ENCODE measurements around the gene GADD45A. TPM values are rescaled to one million over a fixed set of nuclear protein-coding genes. Genes with fewer than 3 reads are reported as not detected.

The GADD45A gene
- total and polyA plus RNA-seq, 2 experiments from 2014 or later, result 93.1 to 175 TPM

GRCh38 chr1:67700692-67701410, 15.8 kb downstream of the GADD45A start:
- H3K4me2 ChIP-seq, result peak overlapping the region; percentile 36

GRCh38 chr1:67701876-67702275, 16.9 kb downstream of the GADD45A start:
- Histone ChIP-seq H2AFZ (no peak overlapping the region), H3K4me2 (no peak overlapping the region), H3K27ac (peak overlapping the region; percentile 85), H3K27me3 (no peaks in the 10 kb centered on the region), H3K4me1 (ENCODE audit: insufficient read depth) (peaks cover 5% of the 10 kb centered on the region), H4K20me1 (ENCODE audit: insufficient read depth, poor library complexity, severe bottlenecking) (no peaks in the 10 kb centered on the region), H3K4me3 (no peak overlapping the region), H3K79me2 (no peaks in the 10 kb centered on the region), H3K9me2 (replicated peaks; ENCODE audit: insufficient read depth) (no peaks in the 10 kb centered on the region), H3K36me3 (replicated peaks; ENCODE audit: insufficient read depth, low read depth) (no peaks in the 10 kb centered on the region), H3K9me3 (ENCODE audit: low read depth) (no peaks in the 10 kb centered on the region)
- TF ChIP-seq, protein P1, sequence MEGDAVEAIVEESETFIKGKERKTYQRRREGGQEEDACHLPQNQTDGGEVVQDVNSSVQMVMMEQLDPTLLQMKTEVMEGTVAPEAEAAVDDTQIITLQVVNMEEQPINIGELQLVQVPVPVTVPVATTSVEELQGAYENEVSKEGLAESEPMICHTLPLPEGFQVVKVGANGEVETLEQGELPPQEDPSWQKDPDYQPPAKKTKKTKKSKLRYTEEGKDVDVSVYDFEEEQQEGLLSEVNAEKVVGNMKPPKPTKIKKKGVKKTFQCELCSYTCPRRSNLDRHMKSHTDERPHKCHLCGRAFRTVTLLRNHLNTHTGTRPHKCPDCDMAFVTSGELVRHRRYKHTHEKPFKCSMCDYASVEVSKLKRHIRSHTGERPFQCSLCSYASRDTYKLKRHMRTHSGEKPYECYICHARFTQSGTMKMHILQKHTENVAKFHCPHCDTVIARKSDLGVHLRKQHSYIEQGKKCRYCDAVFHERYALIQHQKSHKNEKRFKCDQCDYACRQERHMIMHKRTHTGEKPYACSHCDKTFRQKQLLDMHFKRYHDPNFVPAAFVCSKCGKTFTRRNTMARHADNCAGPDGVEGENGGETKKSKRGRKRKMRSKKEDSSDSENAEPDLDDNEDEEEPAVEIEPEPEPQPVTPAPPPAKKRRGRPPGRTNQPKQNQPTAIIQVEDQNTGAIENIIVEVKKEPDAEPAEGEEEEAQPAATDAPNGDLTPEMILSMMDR (IDR thresholded peaks at IDR 0.05; ENCODE audit: poor library complexity), result no peak
- no peak for TF ChIP-seq EZH2phosphoT487 (IDR thresholded peaks at IDR 0.05; ENCODE audit: low read depth, severe bottlenecking, unreplicated experiment)
- TF ChIP-seq EZH2 (IDR thresholded peaks at IDR 0.05; ENCODE audit: borderline replicate concordance), result no peak
- 89% methylated on average over 2 of the region's 2 CpGs for WGBS (ENCODE audit: low lambda C conversion rate, missing lambda C conversion rate)
- no peak for DNase-seq (ENCODE audit: low spot score)

More at GRCh38 chr1:67700692-67701410, 15.8 kb downstream of the GADD45A start:
- peaks cover 5% of the 10 kb centered on the region for H3K4me1 ChIP-seq (ENCODE audit: insufficient read depth)
- H2AFZ ChIP-seq, result no peak overlapping the region
- no peaks in the 10 kb centered on the region for H4K20me1 ChIP-seq (ENCODE audit: insufficient read depth, poor library complexity, severe bottlenecking)
- peak; percentile 90 for DNase-seq (ENCODE audit: low spot score)
- peak overlapping the region; percentile 92 for H3K27ac ChIP-seq
- TF ChIP-seq, protein P1 (IDR thresholded peaks at IDR 0.05; ENCODE audit: poor library complexity), result peak; percentile 45
- TF ChIP-seq EZH2 (IDR thresholded peaks at IDR 0.05; ENCODE audit: borderline replicate concordance) (no peak), EZH2phosphoT487 (IDR thresholded peaks at IDR 0.05; ENCODE audit: low read depth, severe bottlenecking, unreplicated experiment) (no peak)
- no peaks in the 10 kb centered on the region for H3K9me2 ChIP-seq (replicated peaks; ENCODE audit: insufficient read depth)
- H3K79me2 ChIP-seq, result no peaks in the 10 kb centered on the region
- no peaks in the 10 kb centered on the region for H3K9me3 ChIP-seq (ENCODE audit: low read depth)
- no peaks in the 10 kb centered on the region for H3K27me3 ChIP-seq
- no peaks in the 10 kb centered on the region for H3K36me3 ChIP-seq (replicated peaks; ENCODE audit: insufficient read depth, low read depth)
- WGBS (ENCODE audit: low lambda C conversion rate, missing lambda C conversion rate), result 27% methylated on average over 8 of the region's 8 CpGs
- no peak overlapping the region for H3K4me3 ChIP-seq

DNA sequence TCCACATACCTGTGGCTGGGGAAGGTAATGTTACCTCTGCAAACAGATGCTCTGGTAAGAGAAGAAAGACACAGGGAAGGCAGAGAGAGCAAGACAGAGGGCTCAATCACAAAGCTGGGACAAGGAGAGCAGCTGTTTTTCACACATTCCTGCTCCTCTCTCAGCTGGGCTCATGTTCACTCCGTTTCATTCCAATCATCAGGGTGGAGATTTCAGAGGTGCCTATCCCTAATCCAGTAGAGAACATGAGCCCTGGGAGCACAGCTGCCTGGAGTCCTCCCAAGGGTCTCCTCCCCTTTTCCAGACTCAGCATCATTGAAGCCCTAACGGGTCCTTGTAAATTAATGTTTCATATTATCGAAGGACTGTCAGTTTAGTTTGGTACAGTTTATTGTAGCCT, 19.4 kb downstream of the GADD45A start:
- Histone ChIP-seq H4K20me1 (ENCODE audit: insufficient read depth, poor library complexity, severe bottlenecking) (no peaks in the 10 kb centered on the region), H3K4me2 (no peak overlapping the region), H3K36me3 (replicated peaks; ENCODE audit: insufficient read depth, low read depth) (no peaks in the 10 kb centered on the region), H3K27me3 (no peaks in the 10 kb centered on the region), H3K79me2 (peaks cover under 1% of the 10 kb centered on the region), H3K4me1 (ENCODE audit: insufficient read depth) (peaks cover 5% of the 10 kb centered on the region), H3K9me3 (ENCODE audit: low read depth) (no peaks in the 10 kb centered on the region), H3K9me2 (replicated peaks; ENCODE audit: insufficient read depth) (no peaks in the 10 kb centered on the region), H3K4me3 (no peak overlapping the region), H3K27ac (no peak overlapping the region), H2AFZ (no peak overlapping the region)
- WGBS (ENCODE audit: low lambda C conversion rate, missing lambda C conversion rate), result 85% methylated on average over 3 of the region's 3 CpGs
- DNase-seq (ENCODE audit: low spot score), result no peak
- TF ChIP-seq EZH2 (IDR thresholded peaks at IDR 0.05; ENCODE audit: borderline replicate concordance), result no peak
- TF ChIP-seq EZH2phosphoT487 (IDR thresholded peaks at IDR 0.05; ENCODE audit: low read depth, severe bottlenecking, unreplicated experiment), result no peak
- TF ChIP-seq, protein P1 (IDR thresholded peaks at IDR 0.05; ENCODE audit: poor library complexity), result no peak
